GM21737 (cell line): ENCODE measurements around the gene ALDH3B1.

ENCODE experiments used
- ATAC-seq: cut with Tn5 transposase; IDR thresholded peaks from one replicate; pipeline ENCODE4 v1.9.1; 2021; ENCODE audit warnings: mild to moderate bottlenecking, moderate library complexity; ENCODE audit not compliant: unreplicated experiment

The ALDH3B1 gene

DNA sequence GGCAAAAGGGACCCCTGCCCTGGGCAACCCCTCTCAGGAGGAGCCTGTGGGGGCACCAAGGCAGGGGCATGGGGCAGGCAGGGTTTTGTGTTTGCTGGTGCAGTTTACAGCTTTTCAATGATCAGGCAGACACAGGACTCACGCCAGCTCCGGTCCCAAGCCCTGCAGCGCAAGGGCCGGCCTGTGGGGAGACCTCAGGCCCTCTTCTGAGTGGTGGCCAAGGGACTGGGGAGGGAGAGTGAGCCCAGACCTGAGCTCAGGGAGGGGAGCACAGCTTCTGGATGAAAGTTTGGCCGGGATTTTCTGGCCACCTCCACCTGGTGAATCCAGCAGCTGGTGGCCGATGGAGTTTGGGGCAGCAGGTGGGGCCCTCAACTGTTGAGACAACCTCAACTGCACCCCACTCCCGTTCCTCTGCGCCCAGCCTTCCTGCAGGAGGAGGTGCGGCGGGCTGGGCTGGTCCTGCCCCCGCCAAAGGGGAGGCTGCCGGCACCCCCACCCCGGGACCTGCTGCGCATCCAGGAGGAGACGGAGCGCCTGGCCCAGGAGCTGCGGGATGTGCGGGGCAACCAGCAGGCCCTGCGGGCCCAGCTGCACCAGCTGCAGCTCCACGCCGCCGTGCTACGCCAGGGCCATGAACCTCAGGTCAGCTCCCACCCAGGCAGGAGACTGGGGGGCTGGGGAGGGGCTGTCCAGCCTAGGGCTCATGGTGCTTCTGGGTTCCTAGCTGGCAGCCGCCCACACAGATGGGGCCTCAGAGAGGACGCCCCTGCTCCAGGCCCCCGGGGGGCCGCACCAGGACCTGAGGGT, 32.3 kb downstream of the ALDH3B1 start:
- ATAC-seq, result no peak

- ATAC-seq, result no peak
These were observed 32.9 kb downstream of the ALDH3B1 start for GRCh38 chr11:68043029-68043348.

GRCh38 chr11:68043349-68044144, 33.4 kb downstream of the ALDH3B1 start:
- no peak for ATAC-seq

- no peak for ATAC-seq
These were observed 34.2 kb downstream of the ALDH3B1 start for GRCh38 chr11:68044145-68044813.

DNA sequence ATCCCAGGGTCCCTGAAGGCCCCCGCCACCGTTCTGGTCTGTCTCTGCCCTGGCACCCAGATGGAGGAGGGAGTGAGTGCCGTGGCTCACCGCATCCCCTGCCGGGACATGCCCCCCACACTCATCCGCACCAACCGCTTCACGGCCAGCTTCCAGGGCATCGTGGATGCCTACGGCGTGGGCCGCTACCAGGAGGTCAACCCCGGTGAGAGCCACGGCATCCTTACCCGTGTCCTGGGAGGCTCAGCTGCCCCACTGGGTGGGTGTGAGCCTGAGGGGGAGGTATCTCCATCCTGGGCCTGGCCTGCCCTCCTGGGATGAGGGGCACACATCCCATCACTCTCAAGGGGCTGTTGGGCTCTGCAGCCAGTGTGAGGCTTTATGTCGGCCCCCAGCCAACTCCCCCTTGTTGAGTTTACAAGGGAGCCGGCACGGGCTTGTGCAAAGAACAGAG, 34.8 kb downstream of the ALDH3B1 start:
- no peak for ATAC-seq

- ATAC-seq, result no peak
These were observed 37.5 kb downstream of the ALDH3B1 start for GRCh38 chr11:68047437-68048290.

- ATAC-seq, result no peak
These were observed 38.8 kb downstream of the ALDH3B1 start for GRCh38 chr11:68048681-68049508.

DNA sequence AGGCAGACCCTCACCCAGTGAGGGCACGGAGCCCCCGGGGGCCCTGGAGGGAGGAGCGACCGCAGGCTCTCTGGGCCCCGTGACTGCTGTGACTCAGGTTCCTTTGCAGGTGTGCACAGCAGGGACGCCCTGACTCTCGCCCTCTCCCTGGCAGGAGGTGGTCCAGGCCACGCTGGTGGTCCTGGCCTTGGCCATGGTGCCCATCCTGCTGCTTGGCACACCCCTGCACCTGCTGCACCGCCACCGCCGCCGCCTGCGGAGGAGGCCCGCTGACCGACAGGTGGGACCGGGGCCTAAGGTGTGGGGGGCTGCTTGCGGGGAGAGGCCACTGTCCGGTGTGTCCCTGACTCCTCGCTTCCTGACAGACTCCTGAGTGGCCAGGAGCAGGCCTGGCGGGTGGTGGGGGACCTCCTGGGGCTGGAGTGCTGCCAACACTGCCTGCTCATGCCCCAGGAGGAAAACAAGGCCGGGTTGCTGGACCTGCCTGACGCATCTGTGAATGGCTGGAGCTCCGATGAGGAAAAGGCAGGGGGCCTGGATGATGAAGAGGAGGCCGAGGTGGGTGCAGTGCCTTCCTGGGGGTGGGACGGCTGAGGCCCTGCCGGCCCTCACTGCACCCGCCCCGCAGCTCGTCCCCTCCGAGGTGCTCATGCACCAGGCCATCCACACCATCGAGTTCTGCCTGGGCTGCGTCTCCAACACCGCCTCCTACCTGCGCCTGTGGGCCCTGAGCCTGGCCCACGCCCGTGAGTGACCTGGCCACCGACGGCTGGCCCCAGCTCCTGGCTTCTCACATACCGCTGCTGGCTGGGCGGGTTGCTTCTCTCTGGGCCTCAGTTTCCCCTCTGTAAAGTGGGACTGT, 39.6 kb downstream of the ALDH3B1 start:
- no peak for ATAC-seq

- ATAC-seq, result no peak
These were observed 40.3 kb downstream of the ALDH3B1 start for GRCh38 chr11:68050371-68050841.

DNA sequence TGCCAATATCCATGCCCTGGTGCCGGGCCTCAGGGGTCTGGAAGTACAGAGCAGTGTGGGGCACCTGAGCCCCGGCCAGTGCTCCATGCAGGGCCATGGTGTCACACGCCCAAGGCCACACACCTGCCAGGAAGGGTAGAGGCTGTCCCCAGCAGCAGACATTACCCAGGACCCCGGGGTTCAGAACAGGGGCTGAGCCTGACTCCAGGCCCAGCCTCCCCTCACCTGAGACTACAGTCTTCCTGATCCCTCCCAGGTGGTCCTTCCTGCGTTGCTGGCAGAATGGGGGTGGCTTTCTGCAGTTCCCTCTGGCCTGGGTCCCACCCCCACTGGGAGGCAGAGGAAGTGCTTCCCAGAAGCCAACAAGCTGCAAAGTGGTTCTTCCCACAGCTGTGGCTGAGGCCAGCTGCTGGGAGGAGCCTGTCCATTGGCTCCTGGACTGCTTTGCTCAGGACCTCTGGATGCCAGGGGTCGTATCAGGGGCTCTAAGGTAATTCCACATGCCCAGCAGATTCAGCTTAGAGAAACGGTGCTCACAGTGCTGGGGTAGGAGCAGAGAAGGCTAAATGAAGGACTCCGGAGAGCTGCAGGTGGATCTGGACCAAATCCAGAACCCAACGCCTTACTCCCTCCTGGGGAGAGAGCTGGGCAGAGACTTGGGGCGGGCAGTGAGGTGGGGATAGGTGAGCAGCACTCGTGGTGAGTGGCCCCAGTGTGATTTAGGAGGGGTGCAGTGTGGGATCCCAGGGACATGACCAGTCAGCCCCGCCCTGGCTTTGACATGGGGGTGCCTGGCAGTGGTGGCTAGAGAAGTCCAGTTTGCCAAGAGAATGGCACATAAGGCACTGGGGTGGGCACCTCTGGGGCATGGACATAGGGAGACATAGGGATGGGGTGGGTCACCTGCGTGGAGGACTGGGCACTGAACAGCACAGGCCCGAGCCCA, 41.3 kb downstream of the ALDH3B1 start:
- no peak for ATAC-seq

GRCh38 chr11:68052137-68052873, 42.2 kb downstream of the ALDH3B1 start:
- ATAC-seq, result no peak

DNA sequence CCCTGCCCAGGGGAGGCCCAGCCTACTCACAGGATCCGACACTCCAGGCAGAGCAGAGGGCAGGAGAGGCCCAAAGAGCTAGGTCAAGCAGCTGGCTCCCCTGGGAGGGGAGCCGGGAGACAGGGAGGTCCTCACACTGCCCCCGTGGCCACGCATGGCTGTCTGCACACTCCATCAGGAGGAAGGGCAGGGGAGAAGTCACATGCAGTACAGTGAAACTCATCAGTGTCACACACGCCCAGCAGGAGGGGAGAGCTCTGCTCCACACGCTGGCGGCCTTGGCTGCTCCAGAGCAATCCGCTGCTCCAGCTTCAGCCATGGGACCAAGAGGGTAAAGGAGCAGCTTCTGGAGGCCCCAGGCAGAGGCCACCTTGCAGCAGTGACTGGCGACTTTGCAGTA, 43.0 kb downstream of the ALDH3B1 start:
- ATAC-seq, result no peak

- no peak for ATAC-seq
These were observed 44.1 kb downstream of the ALDH3B1 start for GRCh38 chr11:68053981-68054812.

DNA sequence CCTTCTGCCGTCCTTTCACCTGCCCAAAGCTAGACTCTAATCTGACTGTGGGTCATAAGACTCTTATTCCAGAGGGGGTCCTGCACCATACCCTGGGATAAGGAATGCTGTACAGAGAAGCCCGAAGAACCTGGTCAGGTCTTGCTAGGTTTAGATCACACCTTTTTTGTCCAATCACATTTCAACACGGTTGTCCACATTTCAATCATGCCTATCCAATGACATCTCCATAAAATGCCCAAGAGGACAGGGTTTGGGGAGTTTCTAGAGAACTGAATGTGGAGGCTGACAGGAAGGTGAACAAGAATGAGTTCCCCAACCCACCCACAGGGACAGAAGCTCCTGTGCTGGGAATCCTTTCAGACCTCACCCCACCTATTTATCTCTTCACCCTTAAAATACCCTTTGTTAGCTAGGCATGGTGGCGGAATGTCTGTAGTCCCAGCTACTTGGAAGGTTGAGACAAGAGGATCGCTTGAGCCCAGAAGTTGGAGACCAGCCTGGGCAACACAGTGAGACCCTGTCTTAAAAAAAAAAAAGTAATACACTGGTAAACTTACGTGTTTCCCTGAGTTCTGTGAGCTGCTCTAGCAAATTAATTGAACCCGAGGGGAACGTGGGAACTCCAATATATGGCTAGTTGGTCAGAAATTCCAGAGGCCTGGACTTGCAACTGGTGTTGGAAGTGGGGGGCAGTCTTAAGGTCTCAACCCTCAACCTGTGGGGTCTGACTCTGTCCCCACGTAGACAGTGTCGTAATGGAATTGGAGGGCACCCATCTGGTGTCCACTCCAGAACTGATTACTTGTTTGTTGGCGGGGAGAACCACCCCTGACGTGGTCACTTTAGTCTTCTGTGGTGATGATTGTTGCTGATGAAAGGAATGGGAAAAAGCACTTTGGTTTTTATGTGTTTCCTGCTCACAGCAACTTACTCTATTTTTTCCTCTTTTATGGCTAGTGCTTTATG, 46.5 kb downstream of the ALDH3B1 start:
- ATAC-seq, result no peak

DNA sequence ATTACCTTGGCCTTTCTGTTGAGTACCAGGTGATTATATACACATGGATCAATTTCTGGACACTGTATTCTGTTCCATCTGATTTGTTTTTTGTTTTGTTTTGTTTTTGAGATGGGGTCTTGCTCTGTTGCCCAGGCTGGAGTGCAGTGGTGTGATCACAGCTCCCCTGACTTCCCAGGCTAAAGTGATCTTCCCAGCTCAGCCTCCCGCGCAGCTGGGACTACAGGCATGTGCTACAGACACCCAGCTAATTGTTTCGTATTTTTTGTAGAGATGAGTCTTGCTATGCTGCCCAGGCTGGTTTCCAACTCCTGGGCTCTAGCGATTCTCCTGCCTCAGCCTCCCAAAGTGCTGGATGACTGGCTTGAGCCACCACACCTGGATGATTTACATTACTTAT, 47.7 kb downstream of the ALDH3B1 start:
- no peak for ATAC-seq
